Measurements from ENCODE around the gene RDH8. TPM values are rescaled to one million over a fixed set of nuclear protein-coding genes. Genes with fewer than 3 reads are reported as not detected.

The RDH8 gene
- total RNA-seq, 1 experiment from 2014 or later, result not detected

DNA sequence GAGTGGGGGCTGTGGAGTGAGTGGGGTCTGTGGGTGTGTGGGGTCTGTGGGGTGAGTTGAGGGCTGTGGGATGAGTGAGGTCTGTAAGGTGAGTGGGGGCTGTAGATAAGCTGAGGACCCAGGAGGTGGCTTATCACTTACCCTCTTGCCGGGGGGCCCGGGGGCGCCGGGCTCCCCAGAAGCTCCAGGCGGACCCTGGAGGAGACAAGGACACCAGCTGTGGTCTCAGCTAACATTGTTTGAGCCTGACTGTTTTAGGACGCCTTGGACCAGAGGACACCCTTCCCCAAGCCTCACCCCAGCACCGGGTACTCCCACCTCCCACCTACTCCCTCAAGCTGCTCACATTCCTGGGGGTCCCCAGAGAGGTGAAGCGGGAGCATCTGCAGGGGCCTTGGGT lies 42.8 kb upstream of the RDH8 start:
- H3K36me3 ChIP-seq (ENCODE audit: control insufficient read depth, insufficient read depth, low read length), result no peaks in the 10 kb centered on the region
- no peak overlapping the region for H3K27ac ChIP-seq (ENCODE audit: low read length)
- in situ Hi-C loops (cut with HindIII; ENCODE audit: low pct_unique_long_range_greater_than_20kb, low sequenced_read_pairs) (no loop called here), intact Hi-C loops (cut with micrococcal nuclease; ENCODE audit: unreplicated experiment) (no loop called here)
- no peaks in the 10 kb centered on the region for H3K9me3 ChIP-seq (ENCODE audit: control insufficient read depth, insufficient read depth, low read depth, low read length)
- no peak for DNase-seq (ENCODE audit: low read depth, low spot score)
- ChIA-PET CTCF (interaction anchor here (0.6 kb wide), 1 partner anchor 173 kb away, joined by 6 read pairs; no protein-coding TSS in a partner anchor), POLR2A (no interaction called here)
- no TSS peak for BruUV-seq (replicated peaks)
- TF ChIP-seq POLR2AphosphoS5 (IDR thresholded peaks at IDR 0.05; ENCODE audit: low read depth, low read length), result no peak
- H3K4me3 ChIP-seq (ENCODE audit: low read depth in 2 of 2, low read length in 2 of 2), result no peak overlapping the region
- ATAC-seq, result no peak
- no peaks in the 10 kb centered on the region for H3K27me3 ChIP-seq (ENCODE audit: control insufficient read depth, insufficient read depth, low read length)
- H3K4me1 ChIP-seq (ENCODE audit: control insufficient read depth, insufficient read depth, low read length), result no peaks in the 10 kb centered on the region

DNA sequence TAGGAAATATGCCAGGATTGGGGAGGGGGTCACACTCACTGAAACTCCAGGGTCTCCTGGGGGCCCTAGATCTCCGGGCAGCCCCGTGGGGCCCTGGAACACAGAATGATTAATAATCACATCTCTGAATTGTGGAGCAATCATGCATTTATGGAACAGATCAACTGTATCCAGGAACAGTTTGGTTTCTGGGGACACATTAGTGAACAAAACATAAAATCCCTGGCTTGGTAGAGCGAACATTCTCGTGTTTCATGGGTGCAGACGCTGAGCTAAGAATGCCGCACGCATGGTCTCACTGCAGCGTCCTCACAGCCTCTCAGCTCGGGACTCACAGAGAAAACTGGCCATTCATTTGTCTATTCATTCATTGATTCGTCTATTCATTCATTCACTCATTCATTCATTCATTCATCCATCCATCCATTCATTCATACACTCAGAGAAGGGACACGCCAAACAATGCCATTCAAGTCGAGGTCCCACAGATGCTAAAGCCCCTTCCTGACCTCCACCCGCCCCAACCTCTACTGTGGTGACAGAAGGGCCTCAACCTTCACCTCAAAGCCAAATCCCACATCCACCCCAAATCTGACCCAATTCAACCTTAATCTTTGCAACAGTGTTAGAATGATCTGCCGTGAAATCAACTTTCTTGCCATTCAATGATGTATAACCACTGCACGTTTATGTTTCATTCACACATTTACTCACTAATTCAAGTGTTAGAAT lies 42.0 kb upstream of the RDH8 start:
- TF ChIP-seq SIN3A (IDR thresholded peaks at IDR 0.05; ENCODE audit: borderline replicate concordance, insufficient read depth, low read depth, low read length) (no peak), POLR2AphosphoS5 (IDR thresholded peaks at IDR 0.05; ENCODE audit: low read depth, low read length) (no peak), TCF7L2 (IDR thresholded peaks at IDR 0.05; ENCODE audit: low read depth, low read length) (no peak)
- TF ChIP-seq, protein P1, sequence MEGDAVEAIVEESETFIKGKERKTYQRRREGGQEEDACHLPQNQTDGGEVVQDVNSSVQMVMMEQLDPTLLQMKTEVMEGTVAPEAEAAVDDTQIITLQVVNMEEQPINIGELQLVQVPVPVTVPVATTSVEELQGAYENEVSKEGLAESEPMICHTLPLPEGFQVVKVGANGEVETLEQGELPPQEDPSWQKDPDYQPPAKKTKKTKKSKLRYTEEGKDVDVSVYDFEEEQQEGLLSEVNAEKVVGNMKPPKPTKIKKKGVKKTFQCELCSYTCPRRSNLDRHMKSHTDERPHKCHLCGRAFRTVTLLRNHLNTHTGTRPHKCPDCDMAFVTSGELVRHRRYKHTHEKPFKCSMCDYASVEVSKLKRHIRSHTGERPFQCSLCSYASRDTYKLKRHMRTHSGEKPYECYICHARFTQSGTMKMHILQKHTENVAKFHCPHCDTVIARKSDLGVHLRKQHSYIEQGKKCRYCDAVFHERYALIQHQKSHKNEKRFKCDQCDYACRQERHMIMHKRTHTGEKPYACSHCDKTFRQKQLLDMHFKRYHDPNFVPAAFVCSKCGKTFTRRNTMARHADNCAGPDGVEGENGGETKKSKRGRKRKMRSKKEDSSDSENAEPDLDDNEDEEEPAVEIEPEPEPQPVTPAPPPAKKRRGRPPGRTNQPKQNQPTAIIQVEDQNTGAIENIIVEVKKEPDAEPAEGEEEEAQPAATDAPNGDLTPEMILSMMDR (IDR thresholded peaks at IDR 0.05), result no peak
- TF ChIP-seq, protein P2, sequence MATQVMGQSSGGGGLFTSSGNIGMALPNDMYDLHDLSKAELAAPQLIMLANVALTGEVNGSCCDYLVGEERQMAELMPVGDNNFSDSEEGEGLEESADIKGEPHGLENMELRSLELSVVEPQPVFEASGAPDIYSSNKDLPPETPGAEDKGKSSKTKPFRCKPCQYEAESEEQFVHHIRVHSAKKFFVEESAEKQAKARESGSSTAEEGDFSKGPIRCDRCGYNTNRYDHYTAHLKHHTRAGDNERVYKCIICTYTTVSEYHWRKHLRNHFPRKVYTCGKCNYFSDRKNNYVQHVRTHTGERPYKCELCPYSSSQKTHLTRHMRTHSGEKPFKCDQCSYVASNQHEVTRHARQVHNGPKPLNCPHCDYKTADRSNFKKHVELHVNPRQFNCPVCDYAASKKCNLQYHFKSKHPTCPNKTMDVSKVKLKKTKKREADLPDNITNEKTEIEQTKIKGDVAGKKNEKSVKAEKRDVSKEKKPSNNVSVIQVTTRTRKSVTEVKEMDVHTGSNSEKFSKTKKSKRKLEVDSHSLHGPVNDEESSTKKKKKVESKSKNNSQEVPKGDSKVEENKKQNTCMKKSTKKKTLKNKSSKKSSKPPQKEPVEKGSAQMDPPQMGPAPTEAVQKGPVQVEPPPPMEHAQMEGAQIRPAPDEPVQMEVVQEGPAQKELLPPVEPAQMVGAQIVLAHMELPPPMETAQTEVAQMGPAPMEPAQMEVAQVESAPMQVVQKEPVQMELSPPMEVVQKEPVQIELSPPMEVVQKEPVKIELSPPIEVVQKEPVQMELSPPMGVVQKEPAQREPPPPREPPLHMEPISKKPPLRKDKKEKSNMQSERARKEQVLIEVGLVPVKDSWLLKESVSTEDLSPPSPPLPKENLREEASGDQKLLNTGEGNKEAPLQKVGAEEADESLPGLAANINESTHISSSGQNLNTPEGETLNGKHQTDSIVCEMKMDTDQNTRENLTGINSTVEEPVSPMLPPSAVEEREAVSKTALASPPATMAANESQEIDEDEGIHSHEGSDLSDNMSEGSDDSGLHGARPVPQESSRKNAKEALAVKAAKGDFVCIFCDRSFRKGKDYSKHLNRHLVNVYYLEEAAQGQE (IDR thresholded peaks at IDR 0.05; ENCODE audit: insufficient read depth in 1 of 2, low read depth in 2 of 2, low read length in 1 of 2), result no peak
- Histone ChIP-seq H3K9me3 (ENCODE audit: control insufficient read depth, insufficient read depth, low read depth, low read length) (no peaks in the 10 kb centered on the region), H3K27me3 (ENCODE audit: control insufficient read depth, insufficient read depth, low read length) (no peaks in the 10 kb centered on the region), H3K4me3 (ENCODE audit: low read depth in 2 of 2, low read length in 2 of 2) (no peak overlapping the region), H3K36me3 (ENCODE audit: control insufficient read depth, insufficient read depth, low read length) (no peaks in the 10 kb centered on the region), H3K27ac (ENCODE audit: low read length) (no peak overlapping the region), H3K4me1 (ENCODE audit: control insufficient read depth, insufficient read depth, low read length) (no peaks in the 10 kb centered on the region)
- intact Hi-C loops (cut with micrococcal nuclease; ENCODE audit: unreplicated experiment), result no loop called here
- in situ Hi-C loops (cut with HindIII; ENCODE audit: low pct_unique_long_range_greater_than_20kb, low sequenced_read_pairs), result no loop called here
- ChIA-PET POLR2A (no interaction called here), CTCF (no interaction called here)
- no peak for ATAC-seq
- DNase-seq (ENCODE audit: low read depth, low spot score), result no peak
- BruUV-seq (replicated peaks), result no TSS peak

DNA sequence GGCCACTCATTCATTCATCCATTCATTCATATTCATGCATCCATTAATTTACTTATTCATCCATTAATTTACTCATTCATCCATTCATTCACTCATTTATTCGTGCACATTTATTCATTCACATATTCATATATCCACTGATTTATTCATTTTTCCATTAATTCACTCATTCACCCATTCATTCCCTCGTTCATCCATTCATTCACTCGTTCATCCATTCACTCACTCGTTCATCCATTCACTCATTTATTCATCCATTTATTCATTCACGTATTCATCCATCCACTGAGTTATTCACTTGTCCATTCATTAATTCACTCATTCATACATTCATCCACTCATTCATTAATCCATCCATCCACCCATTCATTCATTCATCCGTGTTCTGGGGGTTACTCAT lies 41.2 kb upstream of the RDH8 start:
- Histone ChIP-seq H3K27me3 (ENCODE audit: control insufficient read depth, insufficient read depth, low read length) (no peaks in the 10 kb centered on the region), H3K4me1 (ENCODE audit: control insufficient read depth, insufficient read depth, low read length) (no peaks in the 10 kb centered on the region), H3K27ac (ENCODE audit: low read length) (no peak overlapping the region), H3K36me3 (ENCODE audit: control insufficient read depth, insufficient read depth, low read length) (no peaks in the 10 kb centered on the region), H3K9me3 (ENCODE audit: control insufficient read depth, insufficient read depth, low read depth, low read length) (no peaks in the 10 kb centered on the region), H3K4me3 (ENCODE audit: low read depth in 2 of 2, low read length in 2 of 2) (no peak overlapping the region)
- no peak for TF ChIP-seq TCF7L2 (IDR thresholded peaks at IDR 0.05; ENCODE audit: low read depth, low read length)
- TF ChIP-seq, protein P2 (IDR thresholded peaks at IDR 0.05; ENCODE audit: insufficient read depth in 1 of 2, low read depth in 2 of 2, low read length in 1 of 2), result no peak
- no peak for TF ChIP-seq SIN3A (IDR thresholded peaks at IDR 0.05; ENCODE audit: borderline replicate concordance, insufficient read depth, low read depth, low read length)
- TF ChIP-seq, protein P1 (IDR thresholded peaks at IDR 0.05), result no peak
- TF ChIP-seq POLR2AphosphoS5 (IDR thresholded peaks at IDR 0.05; ENCODE audit: low read depth, low read length), result no peak
- in situ Hi-C loops (cut with HindIII; ENCODE audit: low pct_unique_long_range_greater_than_20kb, low sequenced_read_pairs), result no loop called here
- POLR2A ChIA-PET, result interaction anchor here (0.7 kb wide), 1 partner anchor 100 kb away, joined by 3 read pairs; no protein-coding TSS in a partner anchor
- no TSS peak for BruUV-seq (replicated peaks)
- ATAC-seq (no peak), DNase-seq (ENCODE audit: low read depth, low spot score) (no peak)
- intact Hi-C loops (cut with micrococcal nuclease; ENCODE audit: unreplicated experiment), result no loop called here
- CTCF ChIA-PET, result no interaction called here
